ENCODE measurements around the gene TBC1D5.

The TBC1D5 gene

DNA sequence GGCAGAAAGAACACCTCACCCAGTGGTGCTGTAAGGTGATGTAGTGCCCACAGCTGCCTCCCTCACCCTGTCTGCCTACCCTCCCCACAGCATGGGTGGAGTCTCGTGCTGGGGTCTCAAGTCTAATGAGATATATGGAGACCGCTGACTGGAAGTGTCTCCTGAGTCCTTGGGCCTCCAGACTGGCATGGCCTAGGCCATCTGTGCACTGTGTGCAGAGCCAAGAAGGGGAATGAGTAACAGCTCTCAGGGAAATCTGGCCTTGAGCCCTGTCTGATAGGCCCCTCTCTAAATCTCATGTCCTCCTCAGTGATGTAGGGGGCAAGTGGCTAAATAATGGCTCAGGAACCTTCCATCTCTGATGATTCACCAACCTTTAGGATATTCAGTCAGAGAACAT lies 580.3 kb downstream of the TBC1D5 start:
- DNase-seq (ENCODE audit: low spot score) = no peak

DNA sequence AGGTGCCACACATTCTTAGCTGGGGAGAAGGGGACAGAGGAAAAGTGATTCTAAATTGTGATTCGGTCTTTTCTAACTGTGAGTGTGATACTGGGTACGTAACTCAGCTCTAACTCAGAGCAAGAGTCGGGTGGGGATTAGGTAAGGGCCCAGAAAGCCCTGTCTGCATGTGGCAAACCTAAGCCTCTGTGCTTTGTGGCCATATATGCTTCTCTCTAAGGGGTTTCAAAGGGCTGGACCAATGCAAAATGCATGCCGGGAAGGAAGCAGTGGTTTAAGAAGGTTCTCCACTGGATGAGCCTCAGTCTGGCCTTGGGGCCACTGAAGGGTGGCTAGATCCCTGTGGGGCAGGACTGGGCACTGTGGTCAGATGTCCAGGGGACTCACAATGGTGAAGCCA lies 581.8 kb downstream of the TBC1D5 start:
- DNase-seq (ENCODE audit: low spot score) = no peak

DNA sequence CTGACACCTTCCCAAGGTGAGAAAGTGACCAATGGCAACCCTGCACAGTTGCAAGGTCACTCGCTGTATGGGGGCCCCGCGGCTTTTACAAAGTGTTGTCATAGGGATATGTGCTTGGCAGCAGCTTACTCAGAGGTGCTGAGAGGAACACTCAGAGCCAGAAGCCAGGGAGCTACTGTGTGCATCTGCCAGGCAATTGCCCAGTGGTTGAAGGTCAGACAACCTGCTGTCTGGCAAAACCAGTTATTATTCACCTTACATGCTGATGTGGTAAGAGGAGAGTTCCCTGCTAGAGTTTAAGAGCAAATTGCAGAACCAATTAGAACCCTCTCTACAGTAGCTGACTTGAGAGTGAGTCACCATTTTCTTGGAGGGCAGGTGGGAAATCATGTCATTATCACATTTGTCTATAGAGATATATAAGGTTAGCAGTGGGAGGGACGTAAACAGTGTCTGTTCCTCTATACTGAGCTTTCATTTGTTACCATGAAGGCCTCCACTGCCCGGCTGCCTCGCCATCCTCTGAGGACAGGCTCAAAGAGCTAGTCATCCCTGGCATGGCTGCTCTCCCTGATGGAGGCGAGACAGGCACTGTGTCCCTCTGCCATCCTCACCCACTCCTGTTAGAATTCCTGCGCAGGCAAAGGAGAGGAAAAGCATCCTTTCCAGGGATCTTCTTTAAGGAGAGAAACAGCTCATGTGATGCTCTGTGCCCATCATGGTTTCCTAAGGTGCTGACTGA lies 583.3 kb downstream of the TBC1D5 start:
- DNase-seq (ENCODE audit: low spot score) = peak; percentile 14

DNA sequence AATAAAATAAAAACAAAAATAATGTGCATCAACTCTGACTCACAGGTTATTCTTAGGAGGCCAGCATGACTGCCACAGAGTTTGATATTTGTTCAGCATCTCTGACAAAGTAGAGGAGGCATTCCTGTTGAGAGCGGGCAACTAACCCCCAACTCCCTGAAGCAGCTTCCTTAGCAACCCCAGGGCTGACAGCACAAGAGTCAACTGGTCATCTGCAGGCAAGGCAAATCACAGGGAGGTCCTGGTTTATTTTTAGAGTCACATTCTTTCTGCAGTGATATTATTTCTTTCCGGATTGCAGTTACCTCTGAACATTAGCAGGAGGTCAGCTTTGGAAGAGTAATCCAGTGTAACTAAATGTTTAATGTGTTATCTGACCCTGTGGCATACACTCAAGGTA lies 584.7 kb downstream of the TBC1D5 start:
- no peak for DNase-seq (ENCODE audit: low spot score)

DNA sequence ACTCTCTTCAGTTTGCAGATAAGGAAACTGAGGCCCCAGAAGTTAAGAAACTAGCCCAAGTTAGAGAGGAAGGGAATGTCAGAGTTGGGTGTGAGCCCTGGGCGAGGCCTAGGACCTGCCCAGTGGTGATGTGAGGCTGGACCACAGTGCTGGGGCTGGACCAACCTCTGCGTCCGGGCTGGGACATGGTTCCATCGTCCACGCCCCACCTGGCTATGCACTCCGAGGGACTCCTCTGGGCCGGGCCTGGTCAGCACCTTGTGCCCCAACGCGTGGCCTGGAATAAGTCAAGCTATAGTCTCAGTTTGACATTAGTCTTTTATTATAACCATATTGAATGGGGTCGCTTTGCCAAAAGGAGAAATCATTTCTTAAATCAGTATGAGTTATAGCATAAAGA lies 585.6 kb downstream of the TBC1D5 start:
- no peak for DNase-seq (ENCODE audit: low spot score)

GRCh38 chr3:17155951-17156350 lies 586.5 kb downstream of the TBC1D5 start:
- DNase-seq (ENCODE audit: low spot score) = no peak

DNA sequence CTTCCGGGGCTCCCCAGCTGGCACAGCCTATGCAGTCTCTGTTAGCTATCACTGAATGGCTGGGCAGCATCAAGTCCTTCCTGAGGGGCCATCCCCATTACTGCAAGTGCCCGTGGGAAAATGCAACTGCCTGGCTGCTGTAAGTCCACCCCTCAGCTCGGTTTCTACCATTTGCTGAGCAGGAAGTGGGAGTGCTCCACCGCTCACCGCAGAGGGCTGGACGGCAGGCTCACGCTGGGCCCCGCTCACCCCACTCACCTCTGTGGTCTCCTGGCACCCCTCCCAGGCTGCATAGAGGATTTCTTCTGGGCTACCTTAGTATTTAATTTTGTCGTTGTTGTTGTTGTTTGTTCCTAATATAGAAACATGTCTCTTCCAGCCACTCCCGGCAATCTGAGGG lies 587.5 kb downstream of the TBC1D5 start:
- DNase-seq (ENCODE audit: low spot score) = no peak

DNA sequence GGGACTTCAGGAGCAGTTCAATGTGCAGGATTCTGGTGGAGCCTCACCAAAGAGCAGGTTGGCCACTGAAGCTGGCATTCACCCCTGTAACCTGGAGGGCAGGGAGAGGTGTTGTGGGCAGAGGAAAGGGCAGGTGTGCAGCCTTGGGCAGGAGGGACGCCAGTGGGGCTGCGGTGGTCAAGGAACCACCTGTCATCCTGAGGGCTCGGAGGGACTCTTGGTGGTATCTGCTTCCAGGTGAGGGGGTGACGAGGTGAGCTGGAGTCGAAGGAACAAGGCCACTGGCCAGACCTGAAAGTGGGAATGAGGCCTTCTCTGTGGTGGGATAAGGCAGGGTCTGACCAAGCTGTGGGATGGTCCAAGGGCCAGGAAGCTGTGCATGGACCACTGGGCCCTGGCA lies 588.2 kb downstream of the TBC1D5 start:
- DNase-seq (ENCODE audit: low spot score) = no peak

GRCh38 chr3:17153209-17153608 lies 589.2 kb downstream of the TBC1D5 start:
- no peak for DNase-seq (ENCODE audit: low spot score)

DNA sequence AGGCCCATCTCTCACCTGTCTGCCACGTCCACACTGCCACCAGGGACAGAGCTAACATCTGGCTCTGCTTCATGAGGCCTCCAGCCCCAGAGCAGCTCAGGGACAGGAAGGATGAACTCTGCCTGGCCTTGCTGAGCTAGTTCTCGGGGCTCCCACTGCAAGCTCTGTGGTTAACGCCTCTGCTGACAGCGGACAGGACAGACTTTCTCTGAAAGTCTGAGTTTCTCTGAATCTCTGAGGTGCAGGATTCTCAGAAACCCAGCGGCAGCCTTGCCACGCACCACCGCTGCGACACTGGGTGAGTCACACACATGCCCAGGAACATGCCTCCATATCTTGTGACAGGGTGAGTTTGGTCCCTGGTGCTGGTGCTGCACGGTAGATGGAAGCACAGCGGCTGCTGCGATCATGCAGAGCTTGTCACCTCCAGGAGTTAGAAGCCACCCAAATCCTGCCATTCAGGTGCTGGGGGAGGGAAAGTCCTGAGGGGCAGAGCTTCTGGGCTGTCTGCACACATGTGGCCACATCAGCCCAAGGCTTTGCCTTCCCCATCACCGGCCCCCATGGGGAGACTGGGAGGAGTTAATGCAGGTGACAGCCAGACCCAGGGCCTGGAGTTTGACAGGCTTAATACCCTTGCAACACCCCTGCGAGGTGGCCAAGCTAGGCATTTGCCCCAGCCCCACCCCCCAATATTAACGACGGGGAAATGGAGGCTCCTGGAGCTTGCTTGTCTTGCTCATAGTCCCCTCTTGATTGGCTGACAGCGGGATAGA lies 590.6 kb downstream of the TBC1D5 start:
- DNase-seq (ENCODE audit: low spot score) = peak; percentile 93

GRCh38 chr3:17149076-17149475 lies 593.4 kb downstream of the TBC1D5 start:
- no peak for DNase-seq (ENCODE audit: low spot score)

- DNase-seq (ENCODE audit: low spot score) = no peak
Measured at GRCh38 chr3:17144665-17144993, 597.8 kb downstream of the TBC1D5 start.

- DNase-seq (ENCODE audit: low spot score) = no peak
Measured at GRCh38 chr3:17143893-17144664, 598.4 kb downstream of the TBC1D5 start.

DNA sequence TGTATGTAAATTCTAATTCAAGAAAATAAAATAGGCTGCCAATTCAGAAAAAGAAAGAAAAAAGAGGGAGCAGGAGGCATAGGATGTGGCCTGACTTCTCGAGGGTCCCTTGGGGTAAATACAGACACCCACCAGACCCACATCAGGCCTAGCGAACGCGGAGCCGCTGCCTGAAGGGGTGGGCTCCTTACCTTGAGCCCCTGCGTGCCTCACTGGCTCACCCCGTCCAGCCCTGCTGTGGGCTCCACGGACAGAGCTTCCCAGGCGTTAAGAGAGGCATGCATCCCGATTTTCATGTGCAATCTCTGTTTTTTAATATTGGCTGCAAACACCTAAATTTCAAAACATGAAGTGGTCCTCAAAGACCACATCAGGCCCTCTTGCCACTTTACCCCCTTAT lies 599.9 kb downstream of the TBC1D5 start:
- DNase-seq (ENCODE audit: low spot score) = no peak

- no peak for DNase-seq (ENCODE audit: low spot score)
Measured at GRCh38 chr3:17141699-17142098, 600.7 kb downstream of the TBC1D5 start.

DNA sequence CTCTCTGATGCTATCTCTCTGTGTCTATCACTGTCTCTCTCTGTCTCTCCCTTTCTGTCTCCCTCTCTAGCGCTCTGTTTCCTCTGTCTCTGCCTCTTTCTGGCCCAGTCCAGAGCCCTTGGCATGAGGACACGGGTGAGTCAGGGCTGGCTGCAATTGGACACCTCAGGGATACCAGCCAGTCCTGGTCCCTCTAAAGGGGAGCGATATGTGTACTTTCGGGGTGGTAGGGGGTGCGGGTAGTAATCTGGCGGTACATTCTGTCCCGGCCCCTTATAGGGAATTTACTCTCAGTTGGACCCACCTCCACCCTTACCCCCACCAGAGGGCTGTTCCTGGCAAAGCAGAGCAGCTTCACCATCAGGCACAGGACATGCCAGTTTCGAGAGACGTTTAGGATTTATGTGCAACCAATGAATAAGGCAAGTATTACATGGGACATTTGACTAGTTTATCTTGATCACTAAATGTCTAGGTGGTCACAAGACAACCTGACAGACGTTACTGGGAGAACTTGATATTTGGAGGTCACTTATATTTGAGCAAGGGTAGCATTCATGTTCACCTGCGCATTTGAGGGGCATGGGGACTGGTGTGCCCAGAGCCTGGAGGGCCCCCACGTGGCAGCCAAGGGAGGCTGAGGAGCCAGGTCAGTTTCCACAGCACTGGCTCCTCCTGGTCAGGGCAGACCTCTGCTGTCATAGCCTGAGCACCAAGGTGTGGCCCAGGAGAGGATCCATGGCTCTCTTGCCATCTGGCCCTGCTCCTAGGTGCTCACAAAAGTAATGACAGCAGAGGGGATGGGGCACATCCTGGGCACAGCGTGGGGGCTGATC lies 601.5 kb downstream of the TBC1D5 start:
- no peak for DNase-seq (ENCODE audit: low spot score)

GRCh38 chr3:17138246-17139039 lies 604.0 kb downstream of the TBC1D5 start:
- no peak for DNase-seq (ENCODE audit: low spot score)

GRCh38 chr3:17137321-17137826 lies 605.1 kb downstream of the TBC1D5 start:
- DNase-seq (ENCODE audit: low spot score) = no peak

GRCh38 chr3:17136136-17136721 lies 606.2 kb downstream of the TBC1D5 start:
- DNase-seq (ENCODE audit: low spot score) = no peak

GRCh38 chr3:17135696-17136095 lies 606.7 kb downstream of the TBC1D5 start:
- DNase-seq (ENCODE audit: low spot score) = no peak
